Neutrophil (primary cell): ENCODE results near the gene MBD5.
A peak's percentile ranks its signal among the peaks of the same experiment; 100 is the strongest.

ENCODE experiments used
- H3K27ac ChIP-seq: fragments of 200-600 bp; sonication (generic); 2 replicates; pipeline ENCODE4 v1.5.1; 2016; ENCODE audit warnings: mild to moderate bottlenecking, moderate library complexity
- H3K27me3 ChIP-seq: fragments of 200-600 bp; sonication (generic); 2 replicates; pipeline ENCODE4 v1.6.0; 2016; ENCODE audit warnings: mild to moderate bottlenecking
- H3K36me3 ChIP-seq: fragments of 200-600 bp; sonication (generic); 2 replicates; pipeline ENCODE4 v1.5.1; 2017
- H3K4me1 ChIP-seq, 2 experiments: fragments of 200-600 bp in 1 of 2; sonication (generic) in 1 of 2; 1 replicate in 1 of 2; 2 replicates in 1 of 2; pipeline versions ENCODE4 v1.5.1 to v1.6.1; 2013 to 2016; ENCODE audit warnings: low read depth in 1 of 2, low read length in 1 of 2, mild to moderate bottlenecking in 1 of 2, moderate library complexity in 1 of 2; ENCODE audit not compliant: control insufficient read depth in 1 of 2, insufficient read depth in 1 of 2
- H3K4me3 ChIP-seq, 2 experiments: fragments of 200-600 bp in 1 of 2; sonication (generic) in 1 of 2; 1 replicate in 1 of 2; 2 replicates in 1 of 2; pipeline ENCODE4 v1.5.1; 2013 to 2016; ENCODE audit warnings: low read depth in 1 of 2, low read length in 1 of 2, mild to moderate bottlenecking in 1 of 2, moderate library complexity in 1 of 2
- H3K9me3 ChIP-seq: fragments of 200-600 bp; sonication (generic); 2 replicates; pipeline ENCODE4 v1.5.1; 2016
- TF ChIP-seq, protein P1 (sequence below): fragments of 200-600 bp; sonication (generic); IDR thresholded peaks from 2 replicates; pipeline ENCODE4 v1.5.1; 2016; ENCODE audit warnings: antibody characterized with exemption

Gene MBD5

DNA sequence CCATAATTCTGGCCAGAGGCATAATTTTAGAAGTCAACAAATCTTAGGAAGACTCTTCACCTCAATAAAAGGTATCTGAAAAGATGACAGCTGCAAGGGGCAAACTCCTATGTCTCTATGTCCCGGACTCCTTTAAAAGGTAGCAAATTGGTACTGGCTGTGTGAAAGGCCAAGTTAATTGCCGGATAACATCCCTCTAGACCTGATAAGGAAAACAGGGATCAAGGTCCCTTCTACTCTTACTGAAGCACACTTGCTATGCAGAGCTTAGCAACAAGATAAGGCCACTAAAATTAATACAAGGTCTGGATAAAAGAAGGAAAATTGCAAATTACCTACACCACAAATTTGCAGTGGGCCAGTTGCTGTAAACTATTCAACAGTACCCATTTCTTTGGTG, 482.6 kb downstream of the MBD5 start:
- Histone ChIP-seq H3K4me1 (no peaks in the 10 kb centered on the region), H3K36me3 (no peaks in the 10 kb centered on the region), H3K9me3 (no peaks in the 10 kb centered on the region), H3K27me3 (no peaks in the 10 kb centered on the region), H3K4me3 (no peak overlapping the region), H3K27ac (no peak overlapping the region)
- TF ChIP-seq, protein P1, sequence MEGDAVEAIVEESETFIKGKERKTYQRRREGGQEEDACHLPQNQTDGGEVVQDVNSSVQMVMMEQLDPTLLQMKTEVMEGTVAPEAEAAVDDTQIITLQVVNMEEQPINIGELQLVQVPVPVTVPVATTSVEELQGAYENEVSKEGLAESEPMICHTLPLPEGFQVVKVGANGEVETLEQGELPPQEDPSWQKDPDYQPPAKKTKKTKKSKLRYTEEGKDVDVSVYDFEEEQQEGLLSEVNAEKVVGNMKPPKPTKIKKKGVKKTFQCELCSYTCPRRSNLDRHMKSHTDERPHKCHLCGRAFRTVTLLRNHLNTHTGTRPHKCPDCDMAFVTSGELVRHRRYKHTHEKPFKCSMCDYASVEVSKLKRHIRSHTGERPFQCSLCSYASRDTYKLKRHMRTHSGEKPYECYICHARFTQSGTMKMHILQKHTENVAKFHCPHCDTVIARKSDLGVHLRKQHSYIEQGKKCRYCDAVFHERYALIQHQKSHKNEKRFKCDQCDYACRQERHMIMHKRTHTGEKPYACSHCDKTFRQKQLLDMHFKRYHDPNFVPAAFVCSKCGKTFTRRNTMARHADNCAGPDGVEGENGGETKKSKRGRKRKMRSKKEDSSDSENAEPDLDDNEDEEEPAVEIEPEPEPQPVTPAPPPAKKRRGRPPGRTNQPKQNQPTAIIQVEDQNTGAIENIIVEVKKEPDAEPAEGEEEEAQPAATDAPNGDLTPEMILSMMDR = no peak

DNA sequence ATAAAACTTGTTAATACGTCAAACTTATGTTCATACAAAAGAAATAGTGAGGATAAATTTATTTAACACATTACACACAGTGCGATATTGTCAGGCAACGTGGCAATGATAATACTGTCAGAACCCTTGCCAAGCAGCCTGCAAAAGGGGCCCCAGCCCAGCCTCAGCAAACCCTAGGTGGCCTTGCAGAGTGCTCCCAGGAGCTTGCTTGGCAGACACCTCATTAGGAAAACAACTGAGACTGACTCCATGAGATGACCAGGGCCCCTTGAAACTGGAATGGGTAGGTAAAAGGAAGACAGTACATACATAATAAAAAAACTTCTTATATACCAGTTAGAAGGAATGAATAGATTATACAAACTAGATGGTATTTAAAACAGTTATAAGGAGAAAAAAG, 487.1 kb downstream of the MBD5 start:
- Histone ChIP-seq H3K36me3 (no peaks in the 10 kb centered on the region), H3K27me3 (no peaks in the 10 kb centered on the region), H3K27ac (no peak overlapping the region), H3K4me3 (no peak overlapping the region), H3K9me3 (no peaks in the 10 kb centered on the region), H3K4me1 (peaks cover 0 to 6% of the 10 kb centered on the region in 2 experiments)
- TF ChIP-seq, protein P1 = no peak

DNA sequence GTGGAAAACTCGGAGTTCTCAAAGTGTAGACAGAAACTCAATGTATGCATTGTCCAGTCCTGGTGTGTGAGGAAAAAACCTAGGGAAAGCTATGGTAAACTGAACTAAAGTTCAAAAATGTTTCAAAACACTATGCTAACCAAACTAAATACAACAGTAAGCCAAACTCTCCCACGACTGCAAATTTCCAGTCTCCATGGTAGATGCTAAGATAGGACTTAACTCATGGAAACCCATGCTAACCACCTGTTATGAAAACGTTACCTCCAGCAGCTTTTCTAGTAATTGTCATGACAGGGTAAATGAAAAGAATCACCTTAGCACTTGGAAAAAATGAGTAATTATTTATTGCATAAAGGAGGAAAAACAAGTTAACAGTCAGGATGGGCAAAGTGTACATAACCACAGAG, 488.0 kb downstream of the MBD5 start:
- Histone ChIP-seq H3K4me3 (no peak overlapping the region), H3K27ac (no peak overlapping the region), H3K9me3 (no peaks in the 10 kb centered on the region), H3K4me1 (peaks cover 0 to 6% of the 10 kb centered on the region in 2 experiments), H3K27me3 (no peaks in the 10 kb centered on the region), H3K36me3 (no peaks in the 10 kb centered on the region)
- TF ChIP-seq, protein P1 = no peak

DNA sequence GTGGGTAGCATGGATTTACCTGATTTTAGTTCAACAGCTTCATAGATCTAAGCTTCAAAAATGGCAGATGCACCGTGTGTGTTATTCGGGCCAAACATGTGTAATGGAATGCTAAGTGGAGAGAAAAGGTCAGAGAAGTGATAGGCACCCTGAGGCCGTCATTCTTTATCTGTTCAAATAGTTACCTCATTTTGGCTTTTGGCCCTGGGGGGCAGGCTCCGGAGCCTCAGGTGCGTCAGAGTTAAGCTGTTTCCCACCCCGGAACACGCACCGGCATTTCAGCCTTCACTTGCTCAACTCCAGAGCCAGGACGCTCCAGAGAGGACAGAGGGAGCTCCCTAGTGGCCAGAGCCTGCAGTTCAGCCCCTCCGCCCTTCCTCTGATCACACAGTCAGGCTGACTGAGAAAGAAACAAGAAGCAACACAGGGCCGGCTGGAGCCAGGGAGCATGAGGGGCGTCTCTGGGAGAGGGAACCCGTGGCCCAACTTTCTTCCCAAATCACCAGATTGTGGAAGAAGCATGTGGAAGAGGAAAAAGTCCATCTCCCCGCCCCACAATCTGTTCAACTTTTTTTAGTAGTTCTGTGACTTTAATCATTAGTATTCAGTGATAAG, 488.5 kb downstream of the MBD5 start:
- H3K27ac ChIP-seq = no peak overlapping the region

DNA sequence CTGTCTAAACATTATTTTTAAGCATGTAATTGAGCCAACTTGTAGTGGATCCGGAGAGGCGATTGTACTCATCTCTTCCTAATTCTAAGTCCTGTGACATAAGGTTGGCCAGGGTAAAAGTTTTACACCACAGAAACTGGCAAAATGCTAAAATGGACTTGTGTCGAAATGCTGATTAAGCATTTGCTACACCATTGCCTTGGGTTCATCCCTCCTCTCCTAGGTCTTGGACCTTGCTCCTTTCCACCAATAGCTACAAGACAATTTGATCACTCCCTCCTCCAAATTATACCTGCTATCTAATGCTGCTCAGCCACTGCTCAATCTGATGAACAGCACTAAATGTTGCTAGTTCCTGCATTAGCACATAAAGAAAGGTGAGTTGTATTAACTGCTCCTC, 491.0 kb downstream of the MBD5 start:
- peaks cover 0 to 6% of the 10 kb centered on the region in 2 experiments for H3K4me1 ChIP-seq
- TF ChIP-seq, protein P1 = no peak
- no peaks in the 10 kb centered on the region for H3K9me3 ChIP-seq
- no peak overlapping the region for H3K27ac ChIP-seq
- no peaks in the 10 kb centered on the region for H3K27me3 ChIP-seq
- H3K36me3 ChIP-seq = no peaks in the 10 kb centered on the region
- H3K4me3 ChIP-seq = no peak overlapping the region

More for the DNA sequence above, 488.5 kb downstream of the MBD5 start:
- H3K4me1 ChIP-seq = peaks cover 0 to 6% of the 10 kb centered on the region in 2 experiments
- TF ChIP-seq, protein P1 = peak; percentile 74
- H3K4me3 ChIP-seq = no peak overlapping the region
- no peaks in the 10 kb centered on the region for H3K9me3 ChIP-seq
- no peaks in the 10 kb centered on the region for H3K27me3 ChIP-seq
- no peaks in the 10 kb centered on the region for H3K36me3 ChIP-seq
